GM21390 (cell line): ENCODE results near the gene C1orf174.

Experiments
- ATAC-seq: cut with Tn5 transposase; IDR thresholded peaks from one replicate; pipeline ENCODE4 v1.9.1; 2021; ENCODE audit not compliant: unreplicated experiment

C1orf174 gene

DNA sequence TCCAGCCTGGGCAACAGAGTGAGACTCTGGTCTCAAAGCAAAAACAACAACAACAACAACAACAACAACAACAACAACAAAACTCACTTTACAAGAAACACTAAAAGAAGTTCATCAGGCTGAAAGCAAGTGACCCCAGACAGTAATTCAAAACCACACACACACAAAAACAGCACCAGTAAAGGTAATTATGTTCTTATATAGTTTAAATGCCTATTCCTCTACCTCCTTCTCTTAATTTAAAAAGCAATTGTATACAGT lies 1.7 kb downstream of the C1orf174 start:
- ATAC-seq, result no peak

DNA sequence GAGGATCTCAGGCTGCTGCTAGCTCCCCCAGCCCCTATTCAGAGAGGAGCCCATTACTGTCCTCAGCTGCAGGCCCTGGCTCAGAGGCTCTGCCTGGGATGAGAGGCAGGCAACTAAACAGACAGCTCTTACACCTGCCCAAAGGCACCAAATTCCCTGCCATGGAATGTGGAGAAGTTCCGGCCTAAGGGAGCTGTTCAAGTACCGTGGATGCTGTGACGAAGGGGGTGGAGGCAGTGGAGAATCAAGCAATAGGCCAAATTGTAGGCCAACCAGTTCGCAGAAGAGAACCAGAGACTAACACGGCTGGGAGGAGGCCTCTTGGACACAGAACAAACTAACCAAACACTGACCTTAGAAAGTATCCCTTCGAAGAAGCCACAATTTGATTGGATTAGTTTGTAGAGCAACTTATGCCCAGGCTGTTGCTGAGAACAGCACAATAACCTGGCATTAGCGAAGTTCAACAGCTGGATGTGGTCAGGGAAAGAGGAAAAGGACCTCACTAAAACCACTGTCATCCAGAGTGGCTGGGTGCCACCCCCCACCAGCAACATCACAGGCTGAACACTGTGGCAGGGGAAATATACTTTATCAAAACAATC lies 3.6 kb downstream of the C1orf174 start:
- no peak for ATAC-seq

DNA sequence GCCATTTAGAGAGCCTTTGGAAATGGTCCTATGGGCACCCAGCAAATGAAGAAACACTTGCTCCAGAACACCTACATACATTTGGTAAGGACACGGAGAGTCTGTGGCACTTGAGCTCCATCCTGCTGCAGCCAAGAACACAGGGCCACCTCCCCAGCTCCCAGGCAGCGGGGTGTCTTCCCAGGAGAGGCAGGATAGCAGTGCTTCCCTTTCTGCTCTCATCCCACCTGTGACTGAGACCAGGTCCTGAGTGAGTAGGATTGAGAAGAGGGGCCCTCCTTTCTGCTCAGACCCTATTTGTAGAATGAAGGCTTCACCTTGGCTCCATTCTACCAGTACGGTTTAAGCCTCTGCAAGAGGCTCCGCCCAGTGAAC lies 4.1 kb downstream of the C1orf174 start:
- no peak for ATAC-seq

DNA sequence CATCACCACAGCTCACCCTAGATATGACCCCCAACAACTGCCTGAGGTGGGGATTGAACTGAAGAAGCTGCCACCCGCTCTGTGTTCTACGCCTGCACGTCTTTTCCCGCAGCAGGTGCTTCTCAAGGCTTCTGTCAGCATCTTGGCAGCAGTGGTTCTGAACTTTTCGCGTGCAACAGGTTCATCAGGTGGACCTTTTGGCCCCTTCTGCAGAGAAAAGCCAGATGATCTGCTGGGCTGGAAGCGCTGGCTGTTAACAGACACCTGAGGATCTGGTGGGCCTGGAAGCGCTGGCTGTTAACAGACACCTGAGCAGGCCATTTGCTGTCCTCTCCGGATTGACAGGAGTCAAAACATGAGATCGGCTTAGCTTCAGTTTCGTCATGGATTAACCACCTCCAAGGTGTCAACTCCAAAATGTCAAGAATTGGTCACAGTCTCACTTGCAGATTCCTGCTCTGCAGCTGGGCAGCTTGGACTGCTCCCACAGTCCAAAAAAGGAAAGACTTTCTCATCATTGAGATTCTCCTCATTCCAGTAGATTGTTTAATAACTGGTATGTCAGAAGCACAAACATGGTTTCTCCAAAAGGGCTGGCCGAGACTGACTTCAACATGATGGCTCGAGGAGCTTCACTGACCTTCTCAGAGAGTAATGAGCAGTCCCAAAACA lies 4.7 kb downstream of the C1orf174 start:
- no peak for ATAC-seq

DNA sequence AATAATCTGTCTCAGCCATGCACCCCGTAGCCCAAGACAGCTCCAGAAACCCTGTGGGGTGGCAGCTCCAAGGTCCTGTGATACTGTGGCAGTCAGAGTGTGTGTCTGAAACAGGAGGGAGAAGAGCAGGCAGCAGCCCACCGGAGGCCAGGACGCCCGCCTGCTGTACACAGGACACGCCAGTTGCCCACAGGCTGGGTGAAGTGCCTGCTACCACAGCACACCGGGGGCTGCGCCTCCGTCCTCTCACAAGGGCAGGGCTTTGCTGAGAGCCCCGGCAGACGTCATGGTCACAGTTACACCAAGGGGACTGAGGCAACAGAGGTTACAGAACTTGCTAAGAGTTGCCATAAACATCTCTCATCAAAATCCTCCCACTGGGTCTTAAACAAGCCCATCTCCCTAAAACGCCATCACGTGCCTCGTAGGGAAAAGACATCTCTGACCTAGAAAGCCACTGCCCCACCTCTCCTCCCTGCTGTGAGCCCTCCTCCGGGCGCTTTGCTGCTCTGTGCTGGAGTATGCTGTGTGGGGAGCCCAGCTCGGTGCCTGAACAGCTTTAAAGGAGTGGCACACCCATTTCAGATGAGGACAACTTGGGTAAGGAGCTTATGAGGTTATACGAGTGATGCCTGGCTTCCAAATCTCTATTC lies 5.3 kb downstream of the C1orf174 start:
- no peak for ATAC-seq

DNA sequence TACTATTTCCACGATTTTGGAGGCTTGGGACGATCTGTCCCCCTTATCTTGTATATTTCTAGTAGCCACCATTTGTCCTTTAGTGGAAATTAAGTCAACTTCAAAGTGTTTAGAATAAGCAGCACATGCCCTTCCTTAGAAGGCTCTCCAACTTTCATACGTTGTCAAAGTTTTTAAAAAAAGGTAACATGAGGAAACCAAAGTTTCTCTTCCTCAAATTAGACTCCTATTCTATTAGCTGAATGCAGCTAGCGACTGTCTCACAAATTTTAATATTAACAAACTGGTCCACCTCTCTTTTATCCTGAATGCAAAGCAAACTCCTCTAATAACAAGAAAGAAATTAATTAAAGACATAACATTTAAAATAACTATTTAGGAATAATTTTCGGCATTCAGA lies 6.9 kb downstream of the C1orf174 start:
- ATAC-seq, result no peak

DNA sequence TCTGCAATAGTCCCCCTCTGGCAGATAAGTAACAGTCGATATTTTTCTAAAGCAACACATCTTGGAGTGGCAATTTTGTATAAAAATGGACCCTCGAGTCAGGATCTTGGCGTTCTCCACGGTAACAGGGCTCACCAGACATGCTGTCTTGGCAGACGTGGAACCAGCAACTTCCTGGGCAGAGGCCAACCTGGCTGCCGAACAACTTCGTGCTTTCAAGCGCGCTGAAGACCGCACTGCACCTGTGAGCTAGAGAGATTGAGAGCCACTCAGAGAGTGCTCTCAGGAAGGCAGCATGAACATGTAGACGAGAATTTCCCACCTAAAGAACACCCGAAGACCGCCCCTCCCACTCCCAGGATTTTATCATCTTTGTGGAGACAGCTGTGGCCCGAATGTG lies 7.3 kb downstream of the C1orf174 start:
- ATAC-seq, result no peak

DNA sequence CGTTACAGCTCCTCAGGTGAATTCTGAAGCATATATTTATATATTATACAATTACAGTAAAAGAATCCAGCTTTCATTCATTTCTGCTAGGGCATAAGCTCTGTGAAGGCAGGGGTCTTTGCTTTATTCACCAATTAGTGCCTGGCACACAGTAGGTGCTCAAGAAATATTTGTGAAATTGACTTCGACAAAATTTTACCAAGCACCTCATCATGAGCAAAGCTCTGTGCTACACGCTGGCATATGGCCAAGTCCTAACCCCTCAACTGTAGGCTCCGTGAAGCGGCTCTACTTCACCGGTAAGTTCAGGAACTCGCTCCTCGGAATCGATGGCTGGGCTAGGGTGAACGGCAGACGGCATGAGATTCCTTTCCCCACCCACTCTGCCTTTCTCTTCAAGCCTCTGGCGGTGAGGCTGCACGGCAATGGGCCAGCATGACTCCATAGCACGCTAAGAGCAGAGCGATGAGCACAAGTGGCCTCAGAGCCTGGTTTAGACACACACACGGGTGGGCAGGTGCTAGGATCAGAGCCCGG lies 8.7 kb downstream of the C1orf174 start:
- no peak for ATAC-seq

DNA sequence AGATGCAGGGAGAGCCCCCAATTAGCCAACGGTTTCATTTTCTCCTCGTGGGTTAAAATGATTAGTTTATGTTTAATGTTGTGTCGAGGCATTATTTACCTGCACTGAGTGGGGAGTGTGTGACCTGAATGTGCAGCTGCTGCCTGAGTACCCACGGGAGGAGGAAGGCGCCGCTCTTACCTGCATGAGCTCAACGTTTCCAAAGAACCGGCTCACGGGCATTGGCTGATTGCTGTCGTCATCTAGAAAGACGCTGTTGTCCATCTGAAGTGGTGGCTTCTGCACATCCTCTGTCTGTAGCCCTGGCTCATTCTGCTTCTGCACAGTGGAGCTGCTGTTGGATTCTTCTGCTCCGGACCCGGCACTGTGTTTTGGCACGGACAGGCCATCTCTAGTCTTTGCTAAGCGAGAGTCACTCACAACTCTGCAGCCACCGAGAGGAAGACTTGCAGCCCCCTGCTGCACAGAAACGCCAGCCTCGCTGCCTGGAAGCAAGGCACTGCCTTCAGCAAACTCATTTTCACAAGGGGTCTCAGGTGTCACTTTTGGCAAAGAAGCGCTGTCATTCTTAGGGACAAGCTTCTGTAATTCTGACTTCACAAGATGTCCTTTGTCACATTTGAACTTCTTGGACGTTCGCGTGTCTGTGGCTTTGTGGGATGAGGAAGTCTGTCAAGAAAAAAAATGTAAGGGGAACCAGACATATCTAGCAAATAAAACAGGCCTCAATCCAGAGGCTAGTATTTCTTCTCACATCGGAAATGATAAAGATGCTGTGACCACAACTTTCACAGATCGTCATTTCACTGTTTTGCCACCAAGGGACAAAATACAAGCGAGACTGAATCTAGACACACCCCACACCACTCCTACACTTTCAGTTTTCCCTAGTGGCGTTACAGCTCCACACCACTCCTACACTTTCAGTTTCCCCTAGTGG lies 9.4 kb downstream of the C1orf174 start:
- no peak for ATAC-seq

DNA sequence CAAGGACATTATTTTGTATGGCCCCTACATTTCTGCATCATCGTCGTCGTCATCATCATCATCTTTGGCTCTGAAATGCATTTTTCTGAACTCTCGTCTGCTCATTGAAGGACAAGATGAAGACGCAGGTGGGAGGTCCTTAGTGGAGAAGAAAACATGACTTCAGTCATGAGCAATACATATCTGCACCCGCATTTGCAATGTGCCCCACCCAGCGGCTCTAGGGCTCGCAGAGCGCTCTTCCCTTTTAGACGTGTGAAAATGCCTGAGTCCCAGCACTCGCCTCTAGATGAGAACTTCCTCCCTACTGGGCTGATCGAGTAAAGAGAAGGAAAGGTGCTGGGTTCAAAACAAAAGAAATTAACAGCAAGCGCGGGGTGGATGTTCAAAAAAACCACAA lies 10.1 kb downstream of the C1orf174 start:
- ATAC-seq, result no peak

DNA sequence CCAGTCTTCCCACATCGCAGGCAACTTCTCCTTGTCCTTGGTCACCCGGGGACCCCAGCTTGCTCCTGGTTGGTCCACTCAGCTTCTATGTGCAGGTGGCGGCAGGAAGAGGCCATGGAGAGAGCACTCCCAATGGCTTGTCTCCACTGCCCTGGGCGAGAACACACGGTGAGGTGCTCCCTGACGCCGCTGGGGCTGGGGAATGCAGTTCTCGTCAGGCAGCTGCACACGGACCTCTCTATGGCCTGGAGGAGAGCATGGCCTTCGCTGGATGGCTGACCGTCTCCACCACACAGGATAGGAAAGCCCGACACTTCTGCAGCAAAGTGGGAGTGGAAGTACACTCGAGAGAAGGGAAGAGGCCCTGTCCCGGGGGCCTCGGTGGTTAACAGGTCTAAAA lies 11.8 kb downstream of the C1orf174 start:
- no peak for ATAC-seq

DNA sequence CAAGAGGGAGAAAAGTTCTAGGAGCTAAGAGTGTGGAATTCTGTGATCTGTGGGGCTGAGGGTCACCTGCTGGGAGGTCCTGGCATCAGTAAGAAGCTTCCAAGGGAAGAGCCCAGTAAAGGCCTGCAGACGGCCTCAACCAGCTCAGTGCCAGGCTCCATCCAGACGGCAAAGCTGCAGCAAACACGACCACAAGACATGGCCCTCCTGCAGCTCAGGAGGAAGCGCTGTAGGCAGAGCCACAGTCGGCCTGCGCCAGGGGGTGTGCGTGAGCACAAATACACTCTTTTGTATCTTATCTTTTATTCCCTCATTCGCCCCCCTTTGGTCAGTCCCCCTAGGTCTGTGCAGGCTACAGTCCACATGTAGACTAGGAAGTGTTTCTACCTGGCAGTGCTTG lies 13.4 kb downstream of the C1orf174 start:
- ATAC-seq, result no peak

DNA sequence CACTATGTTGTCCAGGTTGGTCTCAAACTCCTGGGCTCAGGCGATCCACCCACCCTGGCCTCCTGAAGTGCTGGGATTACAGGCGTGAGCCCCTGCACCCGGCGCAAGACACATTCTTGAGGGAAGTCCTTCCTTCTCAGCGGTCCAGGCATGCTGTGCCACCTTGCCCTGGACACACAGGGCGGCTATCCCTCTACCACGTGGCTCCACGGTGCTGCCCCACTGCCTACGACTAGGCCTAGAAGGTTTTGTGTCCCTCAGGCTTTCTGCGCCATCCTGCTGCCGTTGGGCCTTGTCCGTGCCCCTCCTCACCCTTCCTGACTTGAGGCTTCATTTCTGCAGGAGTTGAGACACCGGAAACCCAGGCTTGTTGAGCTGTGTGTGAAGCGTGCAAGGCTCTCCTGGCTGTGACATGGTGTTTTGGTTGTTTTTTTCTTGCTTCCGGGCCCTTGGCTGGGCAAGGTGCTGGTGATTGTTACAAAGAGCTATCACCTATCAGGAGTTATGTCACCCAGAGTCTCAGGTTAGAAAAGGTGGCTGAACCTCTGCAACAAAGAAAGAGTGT lies 13.9 kb downstream of the C1orf174 start:
- ATAC-seq, result no peak

DNA sequence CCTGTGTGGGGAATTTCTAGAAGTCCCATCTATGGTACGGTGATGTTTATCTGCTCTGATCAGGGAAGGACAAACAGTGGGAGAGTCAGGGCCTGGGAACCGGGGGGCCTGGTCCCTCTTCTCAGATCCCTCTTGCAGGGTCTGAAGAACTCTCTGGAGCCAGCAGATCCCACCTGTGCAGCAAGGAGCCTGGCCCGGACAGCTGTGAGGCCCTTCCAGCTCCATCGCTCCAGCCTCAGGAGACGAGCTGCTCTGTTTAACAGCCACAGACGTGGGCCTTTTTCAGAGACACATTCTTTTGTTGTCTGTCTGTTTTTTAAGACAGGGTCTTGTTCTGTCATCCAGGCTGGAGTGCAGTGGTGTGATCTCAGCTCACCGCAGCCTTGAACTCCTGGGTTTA lies 14.5 kb downstream of the C1orf174 start:
- ATAC-seq, result no peak

DNA sequence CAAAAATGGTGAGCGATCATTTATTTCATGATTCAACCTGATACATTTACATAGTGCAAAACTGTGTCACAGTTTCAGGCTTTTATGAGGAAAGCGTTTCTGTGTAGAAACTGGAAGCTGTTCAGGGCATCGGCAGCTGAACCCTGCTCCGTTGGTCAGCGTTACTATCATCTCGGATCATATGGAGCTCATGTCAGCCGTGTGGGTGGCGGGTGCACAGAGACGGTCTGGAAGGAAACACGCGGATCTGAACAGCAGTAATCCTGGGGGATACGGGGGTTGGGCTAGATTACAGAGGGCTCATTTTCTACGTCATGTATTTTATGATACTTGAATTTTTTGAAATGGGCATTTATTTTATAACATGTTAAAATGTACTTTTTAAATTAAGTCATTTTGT lies 15.1 kb downstream of the C1orf174 start:
- no peak for ATAC-seq

DNA sequence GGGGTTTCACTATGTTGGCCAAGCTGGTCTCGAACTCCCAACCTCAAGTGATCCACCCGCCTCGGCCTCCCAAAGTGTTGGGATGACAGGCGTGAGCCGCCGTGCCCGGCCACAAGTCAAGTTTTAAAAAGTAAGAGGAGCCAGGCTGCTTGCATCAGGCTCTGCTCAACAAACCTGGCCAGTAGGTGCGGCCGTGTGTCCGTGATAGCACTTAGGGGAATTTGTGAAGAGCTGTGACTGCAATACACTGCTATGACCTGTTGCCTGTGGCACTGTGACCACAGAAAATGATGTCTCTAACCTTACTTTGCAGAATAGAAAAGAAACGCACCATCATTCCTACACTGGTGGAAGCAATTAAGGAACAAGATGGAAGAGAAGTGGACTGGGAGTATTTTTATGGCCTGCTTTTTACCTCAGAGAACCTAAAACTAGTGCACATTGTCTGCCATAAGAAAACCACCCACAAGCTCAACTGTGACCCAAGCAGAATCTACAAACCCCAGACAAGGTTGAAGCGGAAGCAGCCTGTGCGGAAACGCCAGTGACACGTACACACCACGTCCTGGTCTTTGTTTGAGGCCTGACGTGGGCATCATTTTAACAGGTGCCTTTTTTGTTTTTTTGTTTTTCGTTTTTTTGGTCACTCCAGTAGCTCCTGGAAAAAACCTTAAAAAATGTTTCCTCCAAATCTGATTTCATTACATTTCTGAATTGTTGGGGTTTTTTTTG lies 16.7 kb downstream of the C1orf174 start:
- no peak for ATAC-seq

DNA sequence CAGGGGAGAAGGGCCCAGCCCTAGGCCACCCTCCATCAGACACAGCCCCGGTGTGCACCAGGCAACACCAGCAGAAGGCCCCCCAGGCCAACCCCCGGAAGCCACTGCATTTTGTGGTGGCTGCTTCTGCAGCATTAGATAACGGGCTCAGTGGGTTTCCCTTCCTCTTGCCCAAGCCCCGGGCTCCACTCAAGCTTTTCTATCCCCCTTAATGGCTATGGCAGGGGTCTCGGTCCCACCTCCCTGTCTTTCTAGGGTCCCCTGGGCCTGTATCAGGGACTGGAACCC lies 18.9 kb downstream of the C1orf174 start:
- no peak for ATAC-seq

DNA sequence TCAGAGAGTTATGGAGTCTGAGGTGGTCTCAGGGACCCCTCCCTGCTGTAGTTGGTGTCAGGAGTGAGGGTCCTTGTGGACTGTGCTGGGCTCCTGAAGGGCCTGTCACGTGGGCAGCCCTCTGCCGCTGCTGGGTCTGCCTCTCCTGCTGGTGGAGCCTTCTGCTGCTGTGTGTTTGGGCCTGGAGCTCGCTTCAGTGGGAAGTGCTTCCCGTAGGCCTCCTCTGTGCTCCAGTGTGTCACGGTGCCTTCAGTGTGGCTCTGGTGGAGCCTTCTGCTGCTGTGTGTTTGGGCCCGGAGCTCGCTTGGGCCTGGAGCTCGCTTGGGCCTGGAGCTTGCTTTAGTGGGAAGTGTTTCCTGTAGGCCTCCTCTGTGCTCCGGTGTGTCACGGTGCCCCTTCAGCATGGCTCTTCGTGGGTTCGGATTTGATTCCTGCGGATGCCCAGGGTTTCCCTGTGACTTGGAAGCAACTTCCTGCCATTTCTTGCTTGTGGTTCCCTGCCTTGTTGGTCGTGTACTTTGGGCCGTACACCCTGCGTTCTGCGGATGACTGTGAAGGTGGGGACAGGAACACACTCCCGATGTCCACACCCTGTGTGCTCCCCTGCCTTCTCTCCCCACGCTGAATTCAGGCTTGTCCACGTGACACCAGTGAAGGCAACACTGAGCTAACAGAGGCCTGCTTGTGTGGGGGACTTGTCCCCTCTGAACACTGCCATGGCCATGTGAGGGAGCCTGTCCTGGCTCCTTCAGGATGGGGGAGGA lies 19.5 kb downstream of the C1orf174 start:
- ATAC-seq, result no peak

DNA sequence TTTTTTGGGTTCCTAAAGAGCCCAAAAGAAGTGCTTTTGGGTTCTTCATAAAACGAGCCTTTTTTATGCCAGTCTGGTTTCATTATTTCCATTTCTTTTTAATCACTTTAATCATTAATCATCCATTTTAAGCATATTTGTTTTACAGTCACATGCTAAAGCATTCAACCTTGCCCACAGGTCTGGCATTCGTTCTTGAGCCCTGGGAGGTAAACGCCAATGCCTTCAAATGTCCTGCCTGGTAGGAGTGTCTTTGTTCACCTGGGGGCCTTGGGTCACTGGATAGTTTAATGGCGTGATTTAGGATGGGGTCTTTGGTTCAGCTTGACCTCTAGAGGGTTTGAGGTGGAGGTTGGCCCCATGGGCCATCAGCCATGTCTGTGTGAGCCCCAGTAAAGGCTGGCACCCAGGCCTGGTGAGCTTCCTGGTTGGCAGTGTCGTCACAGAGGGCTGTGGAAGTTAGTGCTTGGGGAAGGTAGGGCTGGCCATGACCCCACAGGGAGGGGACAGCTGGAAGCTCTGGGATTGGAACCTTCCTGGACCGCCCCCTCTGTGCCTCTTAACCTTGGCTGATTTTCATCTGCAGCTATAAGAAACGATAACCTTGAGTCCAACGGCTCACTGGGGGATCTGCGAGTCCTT lies 20.2 kb downstream of the C1orf174 start:
- no peak for ATAC-seq

DNA sequence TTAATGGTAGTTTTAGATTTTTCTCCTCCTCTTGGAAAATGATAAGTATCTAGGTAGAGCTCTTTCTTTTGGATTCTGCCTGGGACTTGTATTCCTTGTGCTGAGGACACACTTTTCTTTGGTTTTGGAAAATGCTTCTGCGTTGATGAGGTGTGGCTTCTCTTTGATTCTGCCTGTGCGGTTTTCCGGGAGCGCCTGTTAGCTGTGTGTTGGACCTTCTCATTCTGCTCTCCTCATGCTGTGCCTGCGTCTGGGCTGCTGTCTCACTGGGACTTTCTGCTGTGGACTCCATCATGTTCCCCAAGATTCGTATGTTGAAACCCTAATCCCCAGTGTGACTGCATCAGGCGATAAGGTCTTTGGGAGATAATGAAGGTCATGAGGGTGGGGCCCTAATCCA lies 21.0 kb downstream of the C1orf174 start:
- no peak for ATAC-seq
